Measurements from ENCODE around the gene NSUN4.

DNA sequence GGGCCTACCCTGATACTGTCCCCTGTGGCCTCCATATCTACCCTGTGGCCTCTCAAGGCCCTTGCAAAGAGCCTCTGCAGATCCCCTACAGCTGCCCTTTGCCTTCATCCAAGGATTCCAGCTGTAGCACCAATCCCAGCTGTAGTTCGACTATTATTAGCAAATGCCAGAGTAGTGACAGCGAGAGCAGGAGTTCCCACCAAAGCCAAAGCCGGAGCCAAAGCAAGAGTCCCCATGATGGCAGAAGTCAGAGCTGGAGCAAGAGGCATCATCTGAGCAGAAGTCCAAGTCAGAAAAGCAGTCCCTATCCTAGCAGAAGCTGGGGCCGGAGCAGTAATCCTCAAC lies 2.7 kb downstream of the NSUN4 start:
- TF ChIP-seq, protein P1, sequence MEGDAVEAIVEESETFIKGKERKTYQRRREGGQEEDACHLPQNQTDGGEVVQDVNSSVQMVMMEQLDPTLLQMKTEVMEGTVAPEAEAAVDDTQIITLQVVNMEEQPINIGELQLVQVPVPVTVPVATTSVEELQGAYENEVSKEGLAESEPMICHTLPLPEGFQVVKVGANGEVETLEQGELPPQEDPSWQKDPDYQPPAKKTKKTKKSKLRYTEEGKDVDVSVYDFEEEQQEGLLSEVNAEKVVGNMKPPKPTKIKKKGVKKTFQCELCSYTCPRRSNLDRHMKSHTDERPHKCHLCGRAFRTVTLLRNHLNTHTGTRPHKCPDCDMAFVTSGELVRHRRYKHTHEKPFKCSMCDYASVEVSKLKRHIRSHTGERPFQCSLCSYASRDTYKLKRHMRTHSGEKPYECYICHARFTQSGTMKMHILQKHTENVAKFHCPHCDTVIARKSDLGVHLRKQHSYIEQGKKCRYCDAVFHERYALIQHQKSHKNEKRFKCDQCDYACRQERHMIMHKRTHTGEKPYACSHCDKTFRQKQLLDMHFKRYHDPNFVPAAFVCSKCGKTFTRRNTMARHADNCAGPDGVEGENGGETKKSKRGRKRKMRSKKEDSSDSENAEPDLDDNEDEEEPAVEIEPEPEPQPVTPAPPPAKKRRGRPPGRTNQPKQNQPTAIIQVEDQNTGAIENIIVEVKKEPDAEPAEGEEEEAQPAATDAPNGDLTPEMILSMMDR (IDR thresholded peaks at IDR 0.05; ENCODE audit: insufficient read depth, low read depth, low read length): no peak
- no peak for TF ChIP-seq EZH2 (IDR thresholded peaks at IDR 0.05; ENCODE audit: insufficient read depth, low read length)
